Esophagus muscularis mucosa (tissue), 3 donors: ENCODE measurements around the gene TBC1D16.

ENCODE experiments used
- CTCF ChIP-seq, 3 experiments: fragments of 200-600 bp in 2 of 3; fragments of 450-650 bp in 1 of 3; sonication (generic) in 2 of 3; IDR thresholded peaks; one replicate each; pipeline ENCODE4 v1.5.1; 2017 to 2019; ENCODE audit warnings: antibody characterized with exemption in 3 of 3, mild to moderate bottlenecking in 2 of 3, moderate library complexity in 1 of 3
- POLR2A ChIP-seq: fragments of 450-650 bp; IDR thresholded peaks from one replicate; pipeline ENCODE4 v1.6.1; 2017; ENCODE audit warnings: antibody characterized with exemption, moderate library complexity, mild to moderate bottlenecking, low read depth

GRCh38 chr17:80070375-80071115 lies 34.9 kb upstream of the TBC1D16 start:
- TF ChIP-seq CTCF (IDR thresholded peaks at IDR 0.05) (no peak), POLR2A (no peak)
